Naive thymus-derived CD8-positive, alpha-beta T cell (primary cell): ENCODE data around the gene FAM53A. TPM values are rescaled to one million over a fixed set of nuclear protein-coding genes. Genes with fewer than 3 reads are reported as not detected.

Experiments used
- ATAC-seq, 2 donors: fragments of 150-1000 bp; cut with Tn5 transposase in 1 of 2; sonication (Bioruptor Pico), chemical (Tn5 transposase) in 1 of 2; 1 replicate in 1 of 2; 2 replicates in 1 of 2; pipeline ENCODE4 v1.10.0; 2021; ENCODE audit warnings: mild to moderate bottlenecking in 2 of 2, moderate library complexity in 2 of 2
- POLR2A ChIA-PET: fragments of 350-600 bp; sonication (Branson Sonifier 250); formaldehyde crosslinking; loops from one replicate; lab custom pipeline; 2021; ENCODE audit warnings: antibody characterized with exemption; lab: Charles Lee
- DNase-seq, 10 donors: peaks; one replicate each; pipeline versions ENCODE4 v3.0.0 to v3.0.0-alpha.2; 2020 to 2022
- H3K27ac Mint-ChIP-seq, 10 donors: one replicate each; pipeline ENCODE4 v1.8.0; 2020 to 2022; ENCODE audit warnings: mild to moderate bottlenecking in 10 of 10, mixed read lengths in 10 of 10, moderate library complexity in 4 of 10, inconsistent platforms in 1 of 10
- H3K27me3 Mint-ChIP-seq, 5 donors: one replicate each; pipeline ENCODE4 v1.8.0; 2021 to 2022; ENCODE audit warnings: mixed read lengths in 5 of 5
- H3K36me3 Mint-ChIP-seq, 3 donors: one replicate each; pipeline ENCODE4 v1.8.0; 2020 to 2022; ENCODE audit warnings: mixed read lengths in 3 of 3, mild to moderate bottlenecking in 2 of 3, inconsistent platforms in 1 of 3
- H3K4me1 Mint-ChIP-seq, 4 donors: one replicate each; pipeline ENCODE4 v1.8.0; 2021 to 2022; ENCODE audit warnings: mixed read lengths in 4 of 4
- H3K4me3 Mint-ChIP-seq, 10 donors: one replicate each; pipeline ENCODE4 v1.8.0; 2020 to 2022; ENCODE audit warnings: mild to moderate bottlenecking in 10 of 10, mixed read lengths in 10 of 10, moderate library complexity in 6 of 10, inconsistent platforms in 1 of 10
- H3K9me3 Mint-ChIP-seq, 9 donors: one replicate each; pipeline ENCODE4 v1.8.0; 2020 to 2022; ENCODE audit warnings: mixed read lengths in 9 of 9, mild to moderate bottlenecking in 3 of 9, inconsistent platforms in 1 of 9, moderate library complexity in 1 of 9
- polyA plus RNA-seq, 3 donors: library from polyadenylated mRNA; unstranded; fragments of 300-500 nt; fragmentation: Illumina TruSeq; gene quantifications; one replicate each; pipeline ENCODE4 v1.2.3, GENCODE V29; 2021
- total RNA-seq, 8 experiments: library from RNA in 2 of 8; stranded (reverse) in 2 of 8; gene quantifications; one replicate each; pipeline ENCODE4 v1.2.3 and lab custom pipeline; 2021 to 2026

FAM53A gene
- total and polyA plus RNA-seq, 5 experiments from 2014 or later: 0.64 to 1.7 (median 1.2) TPM

DNA sequence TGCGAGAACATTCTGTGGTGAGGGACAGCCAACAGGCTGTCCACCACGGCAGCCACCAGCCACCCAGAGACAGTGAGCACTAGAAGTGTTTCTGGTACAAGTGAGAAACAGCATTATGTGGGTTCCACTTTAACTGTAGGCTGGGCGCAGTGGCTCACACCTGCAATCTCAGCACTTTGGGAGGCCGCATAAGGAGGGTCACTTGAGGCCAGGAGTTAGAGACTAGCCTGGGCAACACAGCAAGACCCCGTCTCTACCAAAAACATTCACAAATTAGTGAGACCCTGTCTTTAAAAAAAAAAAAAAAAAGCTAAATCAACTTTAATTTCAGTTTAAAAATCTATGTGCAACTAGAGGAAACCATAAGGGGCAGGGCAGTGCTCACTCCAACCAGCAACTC is 20.6 kb downstream of the FAM53A start:
- Mint-ChIP-seq H3K27ac (no peak overlapping the region), H3K4me1 (no peaks in the 10 kb centered on the region), H3K4me3 (no peak overlapping the region), H3K36me3 (no peaks in the 10 kb centered on the region), H3K9me3 (no peaks in the 10 kb centered on the region), H3K27me3 (no peaks in the 10 kb centered on the region)
- no peak for DNase-seq
- ATAC-seq: no peak
- POLR2A ChIA-PET: interaction anchor here (0.6 kb wide), 1 partner anchor 81 kb away, joined by 3 read pairs; no protein-coding TSS in a partner anchor

DNA sequence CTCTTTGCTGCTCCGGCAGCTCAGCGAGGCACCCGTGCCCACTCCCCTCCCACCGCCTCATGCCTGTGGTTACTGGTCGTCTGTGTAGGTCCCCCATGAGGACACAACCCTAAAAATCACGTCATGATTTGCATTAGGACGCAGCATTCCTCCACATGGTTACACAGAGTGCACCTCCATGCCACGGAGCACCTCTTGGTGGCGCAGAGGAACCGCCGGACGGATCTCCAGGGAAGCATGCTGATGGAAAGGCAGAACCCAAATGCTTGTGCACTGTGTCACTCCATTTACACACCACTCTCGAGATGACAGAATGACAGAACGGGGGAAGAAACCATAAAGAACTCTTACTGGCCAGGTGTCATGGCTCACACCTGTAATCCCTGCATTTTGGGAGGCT is 22.4 kb downstream of the FAM53A start:
- ATAC-seq: no peak
- no peak overlapping the region for H3K4me3 Mint-ChIP-seq

GRCh38 chr4:1660948-1661677 is 23.0 kb downstream of the FAM53A start:
- Mint-ChIP-seq H3K9me3 (no peaks in the 10 kb centered on the region), H3K4me3 (no peak overlapping the region), H3K27me3 (no peaks in the 10 kb centered on the region), H3K27ac (no peak overlapping the region), H3K36me3 (peaks cover 0 to 2% (median 0%) of the 10 kb centered on the region in 3 donors), H3K4me1 (no peaks in the 10 kb centered on the region)
- POLR2A ChIA-PET: no interaction called here
- no peak for DNase-seq
- no peak for ATAC-seq

More for the DNA sequence above, 22.4 kb downstream of the FAM53A start:
- H3K36me3 Mint-ChIP-seq: peaks cover 0 to 2% (median 0%) of the 10 kb centered on the region in 3 donors
- H3K27ac Mint-ChIP-seq: no peak overlapping the region
- POLR2A ChIA-PET: no interaction called here
- no peaks in the 10 kb centered on the region for H3K4me1 Mint-ChIP-seq
- no peak for DNase-seq
- no peaks in the 10 kb centered on the region for H3K9me3 Mint-ChIP-seq
- H3K27me3 Mint-ChIP-seq: no peaks in the 10 kb centered on the region

DNA sequence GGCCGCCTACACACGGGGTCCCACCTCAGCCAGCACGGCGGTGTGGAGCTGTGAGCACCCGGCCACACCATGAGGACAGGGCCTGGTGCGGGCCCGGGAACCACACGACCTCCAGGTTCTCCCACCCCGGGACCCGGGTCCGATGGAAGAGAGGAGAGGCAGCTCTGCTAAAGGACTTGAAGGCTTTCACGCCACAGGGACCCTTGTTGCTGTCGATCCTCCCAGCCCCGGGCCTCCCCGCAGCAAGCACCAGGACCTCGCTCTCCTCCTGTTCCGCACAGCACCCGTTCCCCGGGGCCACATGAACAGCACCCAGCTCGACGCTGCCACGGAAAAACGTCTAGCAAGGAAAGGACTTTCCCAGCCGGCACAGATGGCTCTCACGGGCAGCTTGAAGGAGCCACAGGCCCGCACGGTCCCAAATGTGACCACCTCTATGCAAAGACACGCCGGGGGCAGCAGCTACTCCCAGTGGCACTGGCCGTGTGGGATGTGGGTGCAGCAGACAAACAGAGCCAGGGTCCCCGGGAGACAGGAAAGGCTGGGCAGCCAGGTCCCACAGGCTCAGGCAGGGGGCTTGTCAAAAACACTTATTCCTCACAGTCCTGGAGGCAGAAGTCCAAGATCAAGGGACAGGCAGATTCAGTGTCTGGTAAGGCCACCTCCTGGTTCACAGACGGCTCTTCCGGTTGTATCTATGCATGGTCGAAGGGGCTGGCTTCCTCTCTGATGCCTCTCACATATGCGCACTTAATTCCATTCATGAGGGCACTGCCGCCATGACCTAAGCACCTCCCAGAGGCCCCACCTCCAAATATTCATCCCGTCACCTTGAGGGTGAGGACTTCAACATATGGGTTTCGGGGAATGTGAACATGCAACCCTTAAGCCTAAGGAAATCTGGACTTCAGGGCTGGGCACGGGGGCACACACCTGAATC is 24.7 kb downstream of the FAM53A start:
- Mint-ChIP-seq H3K9me3 (no peaks in the 10 kb centered on the region), H3K27me3 (no peaks in the 10 kb centered on the region), H3K4me3 (no peak overlapping the region), H3K36me3 (peaks cover 0 to 2% (median 0%) of the 10 kb centered on the region in 3 donors), H3K27ac (no peak overlapping the region), H3K4me1 (no peaks in the 10 kb centered on the region)
- ATAC-seq: no peak
- DNase-seq: no peak
- POLR2A ChIA-PET: no interaction called here

DNA sequence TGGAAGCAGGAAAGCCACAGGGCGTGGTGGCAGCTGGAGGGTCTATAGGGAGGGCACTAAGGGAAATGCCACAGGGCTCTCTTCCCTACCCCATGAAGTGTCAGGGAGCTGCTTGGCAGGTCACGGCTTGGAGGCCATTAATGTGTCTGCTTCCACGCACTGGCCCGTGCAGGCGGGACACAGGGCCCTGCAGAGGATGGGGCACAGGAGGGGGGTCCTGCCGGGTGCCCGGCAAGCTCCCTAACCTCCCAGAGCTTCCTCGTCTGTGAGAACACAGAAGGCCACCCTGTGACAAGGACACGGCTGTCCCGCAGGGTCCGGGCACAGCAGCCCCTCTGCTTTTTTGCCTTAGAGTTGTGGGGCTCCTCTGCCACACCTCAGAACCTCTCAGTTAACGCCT is 25.5 kb downstream of the FAM53A start:
- H3K4me3 Mint-ChIP-seq: no peak overlapping the region
- H3K9me3 Mint-ChIP-seq: no peaks in the 10 kb centered on the region
- ATAC-seq (no peak), DNase-seq (no peak)
- H3K36me3 Mint-ChIP-seq: peaks cover 0 to 2% (median 0%) of the 10 kb centered on the region in 3 donors
- no peak overlapping the region for H3K27ac Mint-ChIP-seq
- POLR2A ChIA-PET: no interaction called here
- H3K27me3 Mint-ChIP-seq: no peaks in the 10 kb centered on the region
- H3K4me1 Mint-ChIP-seq: no peaks in the 10 kb centered on the region

DNA sequence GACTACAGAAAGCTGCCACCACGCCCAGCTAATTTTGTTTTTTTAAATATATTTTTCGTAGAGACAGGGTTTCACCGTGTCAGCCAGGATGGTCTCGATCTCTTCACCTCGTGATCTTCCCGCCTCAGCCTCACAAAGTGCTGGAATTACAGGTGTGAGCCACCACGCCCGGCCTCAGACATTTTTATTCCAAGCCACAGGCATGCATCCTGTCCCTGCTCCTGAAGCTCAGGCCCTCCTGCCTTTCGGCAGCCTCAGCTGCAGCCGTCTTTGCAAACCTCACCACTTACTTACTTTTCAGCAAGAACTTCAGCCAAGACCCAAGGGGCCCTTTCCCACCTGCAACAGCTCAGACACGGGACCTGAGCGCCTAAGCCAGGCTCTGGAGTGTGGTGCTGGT is 26.0 kb downstream of the FAM53A start:
- POLR2A ChIA-PET: no interaction called here
- Mint-ChIP-seq H3K27me3 (no peaks in the 10 kb centered on the region), H3K27ac (no peak overlapping the region), H3K36me3 (peaks cover 0 to 2% (median 0%) of the 10 kb centered on the region in 3 donors), H3K4me3 (no peak overlapping the region), H3K9me3 (no peaks in the 10 kb centered on the region), H3K4me1 (no peaks in the 10 kb centered on the region)
- ATAC-seq: no peak
- no peak for DNase-seq

GRCh38 chr4:1656986-1657385 is 27.1 kb downstream of the FAM53A start:
- H3K27ac Mint-ChIP-seq: no peak overlapping the region
- H3K4me1 Mint-ChIP-seq: no peaks in the 10 kb centered on the region
- no peaks in the 10 kb centered on the region for H3K27me3 Mint-ChIP-seq
- no peaks in the 10 kb centered on the region for H3K9me3 Mint-ChIP-seq
- POLR2A ChIA-PET: interaction anchor here (0.6 kb wide), 1 partner anchor 67 kb away, joined by 3 read pairs; no protein-coding TSS in a partner anchor
- H3K4me3 Mint-ChIP-seq: no peak overlapping the region
- ATAC-seq (no peak), DNase-seq (no peak)
- peaks cover 0 to 2% (median 0%) of the 10 kb centered on the region in 3 donors for H3K36me3 Mint-ChIP-seq

GRCh38 chr4:1656132-1656531 is 28.0 kb downstream of the FAM53A start:
- ATAC-seq: no peak
- no peak for DNase-seq
- Mint-ChIP-seq H3K4me1 (no peaks in the 10 kb centered on the region), H3K27ac (no peak overlapping the region), H3K27me3 (no peaks in the 10 kb centered on the region), H3K36me3 (peaks cover 0 to 2% (median 0%) of the 10 kb centered on the region in 3 donors), H3K4me3 (no peak overlapping the region), H3K9me3 (no peaks in the 10 kb centered on the region)
- POLR2A ChIA-PET: no interaction called here

DNA sequence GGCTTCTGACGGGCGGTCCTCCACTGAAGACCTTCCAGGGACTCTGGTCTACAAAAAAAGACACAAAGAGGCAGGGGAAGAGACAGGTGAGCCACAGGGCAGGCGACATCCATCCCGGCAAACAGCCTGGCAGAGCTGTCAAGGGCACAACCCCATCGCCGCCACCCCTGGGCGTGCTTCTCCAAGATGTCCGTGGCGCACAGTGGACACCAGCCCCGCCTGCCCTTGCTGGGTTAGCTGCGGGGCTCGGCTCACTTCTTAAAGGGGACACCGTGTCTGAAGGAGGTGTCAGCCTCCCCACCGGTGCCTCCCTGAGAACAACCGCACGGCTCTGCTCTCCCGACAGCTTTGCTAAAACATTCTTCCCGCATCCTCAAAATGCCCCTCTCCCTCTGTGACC is 28.4 kb downstream of the FAM53A start:
- no peaks in the 10 kb centered on the region for H3K27me3 Mint-ChIP-seq
- ATAC-seq: no peak
- H3K4me1 Mint-ChIP-seq: no peaks in the 10 kb centered on the region
- H3K27ac Mint-ChIP-seq: no peak overlapping the region
- POLR2A ChIA-PET: no interaction called here
- H3K9me3 Mint-ChIP-seq: no peaks in the 10 kb centered on the region
- DNase-seq: no peak
- no peak overlapping the region for H3K4me3 Mint-ChIP-seq
- peaks cover 0 to 2% (median 0%) of the 10 kb centered on the region in 3 donors for H3K36me3 Mint-ChIP-seq

- Mint-ChIP-seq H3K27ac (no peak overlapping the region), H3K9me3 (no peaks in the 10 kb centered on the region), H3K27me3 (no peaks in the 10 kb centered on the region), H3K36me3 (peaks cover 0 to 2% (median 0%) of the 10 kb centered on the region in 3 donors), H3K4me1 (peaks cover 0 to 2% (median 0%) of the 10 kb centered on the region in 4 donors), H3K4me3 (no peak overlapping the region)
- POLR2A ChIA-PET: no interaction called here
- ATAC-seq (no peak), DNase-seq (no peak)
These were observed 29.0 kb downstream of the FAM53A start for GRCh38 chr4:1655081-1655480.

DNA sequence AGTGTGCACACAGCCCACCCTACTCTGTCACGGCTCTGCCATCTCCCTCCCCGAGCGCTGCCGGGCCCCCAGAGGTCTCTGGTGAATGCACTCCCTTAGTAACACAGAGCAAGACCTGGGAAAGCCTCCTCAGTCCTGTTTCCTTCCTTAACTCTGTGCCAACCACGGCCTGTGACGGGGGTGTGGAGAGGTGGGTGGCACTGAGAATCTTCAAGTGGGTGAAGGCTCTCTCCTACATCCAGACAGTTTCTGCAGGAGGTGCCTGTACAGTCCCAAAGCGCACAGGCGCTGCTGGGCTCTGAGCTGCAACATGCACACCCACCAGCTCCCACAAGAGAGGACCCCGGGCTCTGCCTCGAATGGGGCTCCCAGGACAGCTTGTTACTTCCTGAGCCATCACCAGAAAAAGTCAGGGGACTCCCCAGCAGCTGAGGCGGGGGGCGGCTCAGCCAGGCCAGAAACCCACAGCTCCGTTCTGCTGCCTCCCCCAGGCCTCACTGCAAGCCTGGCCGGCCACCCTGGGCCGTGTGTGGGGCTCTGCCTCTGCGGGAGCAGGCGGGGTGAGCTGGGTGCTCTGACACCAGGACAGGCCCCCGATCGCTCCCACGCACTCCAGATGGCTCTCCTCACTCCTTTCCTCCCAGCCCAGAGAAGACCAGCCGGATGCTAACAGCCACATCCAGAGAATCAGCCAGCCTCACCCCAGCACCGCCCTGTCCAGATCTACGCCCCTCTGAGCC is 29.7 kb downstream of the FAM53A start:
- Mint-ChIP-seq H3K27me3 (no peaks in the 10 kb centered on the region), H3K4me1 (peaks cover 0 to 2% (median 0%) of the 10 kb centered on the region in 4 donors), H3K4me3 (no peak overlapping the region), H3K36me3 (peaks cover 0 to 2% (median 0%) of the 10 kb centered on the region in 3 donors), H3K27ac (no peak overlapping the region), H3K9me3 (no peaks in the 10 kb centered on the region)
- DNase-seq (no peak), ATAC-seq (no peak)
- POLR2A ChIA-PET: no interaction called here

DNA sequence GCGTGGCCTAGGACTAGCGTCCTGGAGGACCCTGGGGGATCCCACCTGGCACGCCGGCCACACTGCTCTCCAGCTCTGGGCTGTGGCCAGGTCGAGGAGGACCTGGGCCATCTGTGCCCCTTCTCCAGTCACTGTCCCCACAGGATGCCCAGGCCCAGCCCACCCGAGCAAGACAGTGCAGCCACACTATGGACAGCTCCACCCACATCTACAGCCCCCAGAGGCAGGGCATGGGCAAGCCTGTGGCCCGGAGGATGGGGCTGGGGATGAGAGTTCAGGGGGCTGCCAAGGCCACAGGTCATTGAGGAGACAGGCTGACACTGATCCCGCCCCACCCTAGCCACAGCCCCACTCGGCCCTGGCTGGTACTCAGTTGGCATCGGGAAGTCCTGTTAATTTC is 30.3 kb downstream of the FAM53A start:
- no peak for ATAC-seq
- Mint-ChIP-seq H3K9me3 (no peaks in the 10 kb centered on the region), H3K27ac (no peak overlapping the region)

More for the DNA sequence above, 30.3 kb downstream of the FAM53A start:
- no peak overlapping the region for H3K4me3 Mint-ChIP-seq
- POLR2A ChIA-PET: no interaction called here
- no peaks in the 10 kb centered on the region for H3K27me3 Mint-ChIP-seq
- peaks cover 0 to 2% (median 0%) of the 10 kb centered on the region in 3 donors for H3K36me3 Mint-ChIP-seq
- no peak for DNase-seq
- peaks cover 0 to 2% (median 0%) of the 10 kb centered on the region in 4 donors for H3K4me1 Mint-ChIP-seq
